Thoracic aorta (tissue), 2 donors: Measurements from ENCODE around the gene EIF4A2. TPM values are rescaled to one million over a fixed set of nuclear protein-coding genes. Genes with fewer than 3 reads are reported as not detected.
"Not testable (repeated sequence)": the region's sequence is repeated elsewhere in the genome, so short reads cannot be mapped to it uniquely, and the experiment has no call there.

Experiments used
- ATAC-seq: fragments of 150-250 bp; one replicate; pipeline ENCODE4 v1.8.0; 2017; ENCODE audit warnings: low read depth; ENCODE audit not compliant: insufficient number of reproducible peaks, low FRiP score
- DNase-seq: peaks from one replicate; pipeline ENCODE4 v3.0.0-alpha.2; 2020; ENCODE audit warnings: low spot score
- H3K27ac ChIP-seq, 2 donors: fragments of 200-600 bp; sonication (generic); 1 replicate in 1 of 2; 2 replicates in 1 of 2; pipeline ENCODE4 v1.5.1; 2016; ENCODE audit warnings: mild to moderate bottlenecking in 2 of 2, moderate library complexity in 2 of 2
- H3K27me3 ChIP-seq: fragments of 200-600 bp; sonication (generic); replicated peaks from 2 replicates; pipeline ENCODE4 v1.6.0; 2016; ENCODE audit warnings: mild to moderate bottlenecking; ENCODE audit not compliant: insufficient read depth
- H3K36me3 ChIP-seq: fragments of 200-600 bp; sonication (generic); one replicate; pipeline ENCODE4 v1.5.1; 2016
- H3K4me1 ChIP-seq, 2 donors: fragments of 200-600 bp; sonication (generic); 1 replicate in 1 of 2; 2 replicates in 1 of 2; pipeline versions ENCODE4 v1.5.1 to v1.6.0; 2016; ENCODE audit warnings: low read depth in 2 of 2, mild to moderate bottlenecking in 1 of 2; ENCODE audit not compliant: control insufficient read depth in 1 of 2
- H3K4me3 ChIP-seq: fragments of 200-600 bp; sonication (generic); 2 replicates; pipeline ENCODE4 v1.5.1; 2016; ENCODE audit warnings: mild to moderate bottlenecking
- H3K9me3 ChIP-seq: fragments of 200-600 bp; sonication (generic); 2 replicates; pipeline ENCODE4 v1.5.1; 2016
- total RNA-seq, 2 donors: library from RNA; depleted of rRNA; stranded (reverse); fragments of >200 nt; gene quantifications; one replicate each; pipeline versions ENCODE4 v1.1.0 to v1.2.3, GENCODE V29; 2016
- TF ChIP-seq, protein P1 (sequence below): fragments of 200-600 bp; sonication (generic); IDR thresholded peaks from one replicate; pipeline ENCODE4 v1.5.1; 2019; ENCODE audit warnings: antibody characterized with exemption

The EIF4A2 gene
- total RNA-seq, 2 donors from 2014 or later: 297 to 360 TPM

DNA sequence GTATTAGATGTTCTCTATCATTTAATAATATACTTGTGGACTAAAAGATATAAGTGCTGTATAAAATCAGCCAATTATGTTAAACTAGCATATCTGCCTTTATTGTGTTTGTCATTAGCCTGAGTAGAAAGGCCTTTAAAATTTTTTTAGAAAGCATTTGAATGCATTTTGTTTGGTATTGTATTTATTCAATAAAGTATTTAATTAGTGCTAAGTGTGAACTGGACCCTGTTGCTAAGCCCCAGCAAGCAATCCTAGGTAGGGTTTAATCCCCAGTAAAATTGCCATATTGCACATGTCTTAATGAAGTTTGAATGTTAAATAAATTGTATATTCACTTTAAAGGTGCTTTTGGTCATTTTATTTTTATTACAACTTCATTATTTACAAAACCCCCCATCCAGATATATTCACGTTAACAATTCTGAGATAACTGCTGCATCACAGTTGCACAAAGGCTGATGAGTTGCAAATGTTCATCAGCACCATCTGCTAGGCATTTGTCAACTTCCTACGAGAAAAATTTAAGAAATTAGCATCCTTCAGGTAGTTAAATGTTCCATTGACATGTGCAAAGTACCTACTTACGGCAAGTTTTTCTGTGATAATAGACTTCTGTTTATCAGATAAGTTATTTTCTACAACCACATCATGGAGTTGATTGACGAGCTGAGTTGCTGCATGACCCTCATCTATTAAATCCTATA, 6.3 kb downstream of the EIF4A2 start:
- H3K4me3 ChIP-seq: no peak overlapping the region
- H3K9me3 ChIP-seq: no peaks in the 10 kb centered on the region
- no peak for ATAC-seq
- no peak for DNase-seq
- H3K4me1 ChIP-seq: peaks cover 36 to 54% of the 10 kb centered on the region in 2 donors
- H3K27me3 ChIP-seq: no peaks in the 10 kb centered on the region
- peaks cover 51% of the 10 kb centered on the region for H3K36me3 ChIP-seq
- no peak overlapping the region for H3K27ac ChIP-seq
- TF ChIP-seq, protein P1, sequence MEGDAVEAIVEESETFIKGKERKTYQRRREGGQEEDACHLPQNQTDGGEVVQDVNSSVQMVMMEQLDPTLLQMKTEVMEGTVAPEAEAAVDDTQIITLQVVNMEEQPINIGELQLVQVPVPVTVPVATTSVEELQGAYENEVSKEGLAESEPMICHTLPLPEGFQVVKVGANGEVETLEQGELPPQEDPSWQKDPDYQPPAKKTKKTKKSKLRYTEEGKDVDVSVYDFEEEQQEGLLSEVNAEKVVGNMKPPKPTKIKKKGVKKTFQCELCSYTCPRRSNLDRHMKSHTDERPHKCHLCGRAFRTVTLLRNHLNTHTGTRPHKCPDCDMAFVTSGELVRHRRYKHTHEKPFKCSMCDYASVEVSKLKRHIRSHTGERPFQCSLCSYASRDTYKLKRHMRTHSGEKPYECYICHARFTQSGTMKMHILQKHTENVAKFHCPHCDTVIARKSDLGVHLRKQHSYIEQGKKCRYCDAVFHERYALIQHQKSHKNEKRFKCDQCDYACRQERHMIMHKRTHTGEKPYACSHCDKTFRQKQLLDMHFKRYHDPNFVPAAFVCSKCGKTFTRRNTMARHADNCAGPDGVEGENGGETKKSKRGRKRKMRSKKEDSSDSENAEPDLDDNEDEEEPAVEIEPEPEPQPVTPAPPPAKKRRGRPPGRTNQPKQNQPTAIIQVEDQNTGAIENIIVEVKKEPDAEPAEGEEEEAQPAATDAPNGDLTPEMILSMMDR: no peak

GRCh38 chr3:186790261-186790981, 7.0 kb downstream of the EIF4A2 start:
- Histone ChIP-seq H3K27ac (no peak overlapping the region), H3K36me3 (peaks cover 44% of the 10 kb centered on the region), H3K27me3 (no peaks in the 10 kb centered on the region), H3K9me3 (no peaks in the 10 kb centered on the region), H3K4me3 (no peak overlapping the region), H3K4me1 (peaks cover 31 to 47% of the 10 kb centered on the region in 2 donors)
- DNase-seq: no peak
- no peak for ATAC-seq
- TF ChIP-seq, protein P1: peak; percentile 12

GRCh38 chr3:186798239-186798874, 15.0 kb downstream of the EIF4A2 start:
- TF ChIP-seq, protein P1: no peak
- H3K36me3 ChIP-seq: peaks cover 12% of the 10 kb centered on the region
- H3K4me3 ChIP-seq: no peak overlapping the region
- H3K27me3 ChIP-seq: no peaks in the 10 kb centered on the region
- ATAC-seq (no peak), DNase-seq (no peak)
- H3K27ac ChIP-seq: no peak overlapping the region
- no peaks in the 10 kb centered on the region for H3K9me3 ChIP-seq
- H3K4me1 ChIP-seq: no peaks in the 10 kb centered on the region

- TF ChIP-seq, protein P1: no peak
- Histone ChIP-seq H3K9me3 (no peaks in the 10 kb centered on the region), H3K4me3 (no peak overlapping the region), H3K36me3 (peaks cover 10% of the 10 kb centered on the region), H3K4me1 (peaks cover under 1 to 4% of the 10 kb centered on the region in 2 donors), H3K27me3 (no peaks in the 10 kb centered on the region), H3K27ac (no peak overlapping the region)
- ATAC-seq: no peak
- no peak for DNase-seq
Measured at GRCh38 chr3:186800285-186800684, 16.9 kb downstream of the EIF4A2 start.

DNA sequence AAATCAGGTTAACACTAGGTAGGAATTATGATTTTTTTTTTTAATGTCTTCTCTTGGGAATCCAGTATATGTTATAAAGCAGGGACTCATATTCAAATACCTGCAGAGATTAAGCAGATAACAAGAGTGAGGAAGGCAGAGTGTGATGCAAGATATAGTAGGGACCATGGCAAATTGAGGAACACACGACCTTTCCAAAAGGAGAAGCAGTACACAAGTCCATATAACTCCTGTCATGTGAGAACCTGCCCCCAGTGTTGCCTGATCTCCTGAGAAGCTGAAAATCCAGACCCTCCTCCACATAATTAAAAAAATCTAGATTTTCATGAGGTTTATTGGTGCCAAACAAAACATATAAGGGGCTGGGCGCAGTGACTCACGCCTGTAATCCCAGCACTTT, 19.3 kb downstream of the EIF4A2 start:
- Histone ChIP-seq H3K4me1 (peaks cover 6 to 19% of the 10 kb centered on the region in 2 donors), H3K9me3 (no peaks in the 10 kb centered on the region), H3K27me3 (no peaks in the 10 kb centered on the region), H3K27ac (no peak overlapping the region), H3K4me3 (no peak overlapping the region), H3K36me3 (no peaks in the 10 kb centered on the region)
- TF ChIP-seq, protein P1: no peak
- ATAC-seq (no peak), DNase-seq (no peak)

- not testable (repeated sequence) for H3K9me3 ChIP-seq, DNase-seq, H3K36me3 ChIP-seq, H3K27me3 ChIP-seq, H3K4me3 ChIP-seq, ATAC-seq, H3K27ac ChIP-seq
- H3K4me1 ChIP-seq: peaks cover 6 to 19% of the 10 kb centered on the region in 2 donors
Measured at GRCh38 chr3:186803447-186803846, 20.1 kb downstream of the EIF4A2 start.
